ENCODE results near the gene SLC25A51.

DNA sequence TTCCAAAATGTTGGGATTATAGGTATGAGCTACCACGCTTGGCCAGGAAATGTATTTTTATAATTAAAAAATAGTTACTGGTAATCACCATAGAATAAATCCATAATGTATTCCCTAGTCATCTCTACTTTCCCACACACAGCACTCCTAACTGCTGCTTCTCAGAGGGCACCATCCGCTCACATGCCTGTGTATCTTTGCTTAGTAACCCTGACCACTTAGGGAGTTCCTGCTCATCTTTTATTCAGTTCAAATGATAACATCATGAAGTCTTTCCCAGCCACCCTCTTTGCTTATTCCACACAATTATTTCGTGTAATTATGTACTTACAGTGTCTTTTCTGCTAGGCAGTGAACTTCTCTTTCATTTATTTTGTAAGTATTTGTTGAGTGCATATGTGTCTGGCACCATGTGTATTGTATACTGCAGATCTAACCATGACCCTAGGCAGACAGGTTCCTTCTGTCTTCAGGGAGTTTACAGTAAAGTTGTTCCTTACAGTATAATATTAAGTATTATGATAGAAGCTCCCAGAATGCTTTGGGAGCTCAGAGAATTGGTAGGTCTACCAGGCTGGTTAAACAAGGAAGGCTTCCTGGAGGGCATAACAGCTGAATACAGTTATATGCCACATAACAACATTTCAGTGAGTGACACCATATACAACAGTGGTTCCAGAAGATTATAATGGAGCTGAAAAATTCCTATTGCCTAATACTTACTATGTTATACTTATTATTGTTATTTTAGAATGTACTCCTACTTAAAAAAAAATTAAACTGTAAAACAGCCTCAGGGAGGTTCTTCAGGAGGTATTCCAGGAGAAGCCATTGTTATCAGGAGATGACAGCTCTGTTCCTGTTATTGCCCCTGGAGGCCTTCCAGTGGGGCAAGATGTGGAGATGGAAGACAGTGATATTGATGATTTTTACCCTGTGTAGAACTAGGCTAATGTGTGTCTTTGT, 64.1 kb downstream of the SLC25A51 start:
- TF ChIP-seq POLR2AphosphoS5 (IDR thresholded peaks at IDR 0.05; ENCODE audit: borderline replicate concordance, low read depth, low read length) = no peak
- TF ChIP-seq EZH2 (IDR thresholded peaks at IDR 0.05) = no peak
- no peak for TF ChIP-seq FOXP2 (optimal IDR thresholded peaks at IDR 0.05; ENCODE audit: control extremely low read depth, extremely low read length, insufficient read depth)

Measured in SK-N-MC (cell line).